Heart left ventricle (tissue), 13 donors: ENCODE data around the gene DUSP5.

ENCODE experiments used
- CTCF ChIP-seq, 12 donors: fragments of 200-600 bp; sonication (generic) in 4 of 12; IDR thresholded peaks; one replicate each; pipeline versions ENCODE4 v1.5.0 to v1.8.0; 2018 to 2022; ENCODE audit warnings: antibody characterized with exemption in 12 of 12, mild to moderate bottlenecking in 5 of 12
- POLR2A ChIP-seq, 2 donors: fragments of 450-650 bp; IDR thresholded peaks; one replicate each; pipeline ENCODE4 v1.6.1; 2017; ENCODE audit warnings: antibody characterized with exemption in 2 of 2, mild to moderate bottlenecking in 2 of 2, moderate library complexity in 2 of 2
- donor health status: ischemic (EF 13 %, LVEDD 7.1; RV severe dilation, severe dysfunction).
- donor health status: DM: no; HTN: yes; CAD: no.
- donor health status: DM: no; HTN: no; CAD: no.
- donor health status: ischemic (EF 25% LVEDD 6.9; RV normal size, moderate dysfunction).
- donor health status: ischemic (EF 25% LVEDD 5.7; RV mildly dilated, moderate dysfunction).
- donor health status: ischemic (EF 35%, LVEDD 5.7; RV mildly dilated, moderate dysfunction).
- donor health status: nonischemic (EF 11% LVEDD 7.7; RV severe dilation, severe dysfunction).
- donor health status: DM: yes; HTN: yes; CAD: no.
- donor health status: PGD.
- donor health status: ischemic (EF 29% LVEDD 5.4; RV normal size, mild dysfunction).
- donor health status: nonischemic (EF 23%, LVEDD 6.1; RV moderate dilation, normal function).

DNA sequence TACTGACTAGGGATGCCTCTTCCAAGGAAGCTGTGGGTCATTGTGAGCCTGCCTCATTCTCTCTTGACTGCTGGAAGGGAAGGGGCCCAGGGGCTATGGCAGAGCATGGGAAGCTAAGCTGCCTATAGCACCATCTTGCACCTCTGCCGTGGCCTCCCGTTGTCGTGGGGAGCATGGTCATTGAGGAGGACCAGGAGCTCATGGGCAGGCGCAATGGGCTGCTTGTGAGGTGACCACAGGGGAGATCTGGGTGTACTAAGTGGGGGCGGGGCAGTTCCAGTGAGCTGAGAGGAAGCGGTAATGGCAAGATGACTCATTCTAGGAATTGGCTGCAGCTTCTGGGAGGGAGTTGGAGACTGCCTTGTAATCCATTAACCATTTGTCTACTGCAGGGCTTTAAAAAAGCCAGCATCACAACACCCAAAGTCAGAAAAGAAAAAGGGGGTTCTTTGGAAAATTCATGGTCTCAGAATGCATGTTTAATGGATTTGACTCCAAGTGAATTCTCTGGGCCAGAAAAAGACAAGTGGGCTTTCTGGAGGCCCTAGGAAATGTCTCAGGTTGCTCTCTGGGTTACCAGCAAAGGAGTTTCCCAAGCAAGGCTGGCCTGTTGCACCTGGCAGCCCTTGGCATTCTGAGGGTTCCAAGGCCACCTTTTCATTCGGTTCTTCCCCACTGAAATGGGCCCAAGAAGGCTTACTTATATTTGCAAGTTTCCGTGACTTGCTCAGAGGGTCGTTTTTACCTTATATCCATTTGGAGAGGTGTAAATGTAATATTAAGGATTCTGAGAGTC is 3.6 kb downstream of the DUSP5 start:
- TF ChIP-seq CTCF (IDR thresholded peaks at IDR 0.05) (no peak), POLR2A (IDR thresholded peaks at IDR 0.05) (peak in 1 of 2 donors; percentile 54)
